HepG2 (cell line): ENCODE measurements around the gene BICRA. TPM values are rescaled to one million over a fixed set of nuclear protein-coding genes. Genes with fewer than 3 reads are reported as not detected.
A peak's percentile ranks its signal among the peaks of the same experiment; 100 is the strongest.

Experiments used
- ATAC-seq: fragments of 200-7000 bp; cut with Tn5 transposase; 3 replicates; pipeline ENCODE4 v1.9.1; 2020; ENCODE audit warnings: mild to moderate bottlenecking, moderate library complexity
- BruUV-seq: library from RNA; stranded (reverse); fragments of 400-500 nt; replicated peaks from 2 replicates; lab custom pipeline; 2021; lab: Mats Ljungman, UMichigan
- CTCF ChIA-PET: fragments of 300-600 bp; formaldehyde crosslinking; extraction: SDS; loops from one replicate; lab custom pipeline; 2021; ENCODE audit warnings: low total read pairs, inconsistent platforms, low intra/inter-chr PET ratio; lab: Yijun Ruan, JAX
- POLR2A ChIA-PET: fragments of 350-600 bp; sonication (Branson Sonifier 250); formaldehyde crosslinking; loops from one replicate; lab custom pipeline; 2020; ENCODE audit warnings: antibody characterized with exemption, inconsistent platforms; lab: Yijun Ruan, JAX
- DNase-seq: peaks from one replicate; pipeline ENCODE4 v3.0.0-alpha.2; 2015; ENCODE audit warnings: low spot score
- FAIRE-seq: peaks from 3 replicates; lab custom pipeline; 2011; peaks lifted over from hg19 to GRCh38; lab: Jason Lieb, UNC
- H2AFZ ChIP-seq: one replicate; pipeline ENCODE4 v1.6.1; 2011; ENCODE audit warnings: low read length, inconsistent platforms
- H3K27ac ChIP-seq: fragments of 300-600 bp; 3 replicates; pipeline ENCODE4 v1.8.0; 2011; ENCODE audit warnings: mixed run types, mild to moderate bottlenecking, mixed read lengths, low read length, inconsistent platforms; ENCODE audit not compliant: insufficient read depth; ENCODE audit errors: extremely low read length
- H3K27me3 ChIP-seq, 2 experiments: fragments of 200-600 bp in 1 of 2; 2 replicates in 1 of 2; 3 replicates in 1 of 2; pipeline versions ENCODE4 v1.6.0 to v1.8.0; 2011; ENCODE audit warnings: low read length in 2 of 2, mild to moderate bottlenecking in 2 of 2, moderate library complexity in 2 of 2, inconsistent platforms in 1 of 2; ENCODE audit not compliant: insufficient read depth in 2 of 2, control insufficient read depth in 1 of 2
- H3K36me3 ChIP-seq, 2 experiments: fragments of 200-600 bp in 1 of 2; replicated peaks in 1 of 2; 2 replicates in 1 of 2; 3 replicates in 1 of 2; pipeline versions ENCODE4 v1.5.1 to v1.8.0; 2011; ENCODE audit warnings: low read length in 2 of 2, inconsistent platforms in 1 of 2; ENCODE audit not compliant: insufficient read depth in 2 of 2, control insufficient read depth in 1 of 2
- H3K4me1 ChIP-seq: 2 replicates; pipeline ENCODE4 v1.5.1; 2012; ENCODE audit warnings: low read length, inconsistent platforms; ENCODE audit not compliant: insufficient read depth
- H3K4me2 ChIP-seq: 2 replicates; pipeline ENCODE4 v1.6.0; 2011; ENCODE audit warnings: low read depth, low read length, inconsistent platforms
- H3K4me3 ChIP-seq, 3 experiments: fragments of 200-600 bp in 1 of 3; sonication (generic), shearing (Covaris generic) in 1 of 3; replicated peaks in 1 of 3; 2 replicates each; pipeline ENCODE4 v1.5.1; 2011 to 2016; ENCODE audit warnings: low read length in 3 of 3, inconsistent platforms in 2 of 3, low read depth in 2 of 3, mild to moderate bottlenecking in 2 of 3, control low read depth in 1 of 3, mixed read lengths in 1 of 3; ENCODE audit not compliant: insufficient read depth in 1 of 3
- H3K79me2 ChIP-seq: one replicate; pipeline ENCODE4 v1.6.1; 2011; ENCODE audit warnings: low read length, inconsistent platforms; ENCODE audit not compliant: insufficient read depth
- H3K9ac ChIP-seq: 2 replicates; pipeline ENCODE4 v1.6.0; 2011; ENCODE audit warnings: mild to moderate bottlenecking, low read depth, low read length, inconsistent platforms; ENCODE audit not compliant: insufficient read depth
- H3K9me3 ChIP-seq: 2 replicates; pipeline ENCODE4 v1.5.1; 2012; ENCODE audit warnings: mild to moderate bottlenecking, low read length
- H4K20me1 ChIP-seq: 2 replicates; pipeline ENCODE4 v1.6.0; 2011; ENCODE audit warnings: inconsistent platforms, mild to moderate bottlenecking, low read length, moderate library complexity; ENCODE audit not compliant: insufficient read depth
- GATA4 ChIP-seq: sonication (generic); IDR thresholded peaks from 2 replicates; pipeline ENCODE4 v1.6.1; 2016; ENCODE audit warnings: antibody characterized with exemption, low read depth, borderline replicate concordance
- MATR3 ChIP-seq: sonication (generic); formaldehyde crosslinking; IDR thresholded peaks from 2 replicates; pipeline ENCODE4 v1.4.0; 2020; ENCODE audit warnings: missing genetic modification reagents
- PRMT3 ChIP-seq: sonication (generic); formaldehyde crosslinking; IDR thresholded peaks from 2 replicates; pipeline ENCODE4 v1.8.1; 2022; ENCODE audit warnings: low read depth, mild to moderate bottlenecking, moderate library complexity, missing genetic modification reagents, borderline replicate concordance
- SALL1 ChIP-seq: sonication (generic); formaldehyde crosslinking; IDR thresholded peaks from 2 replicates; pipeline ENCODE4 v1.8.0; 2022; ENCODE audit warnings: mild to moderate bottlenecking, missing genetic modification reagents
- SP4 ChIP-seq: sonication (generic); formaldehyde crosslinking; IDR thresholded peaks from 2 replicates; pipeline ENCODE4 v1.8.1; 2023; ENCODE audit warnings: mild to moderate bottlenecking, missing genetic modification reagents
- TEAD3 ChIP-seq: optimal IDR thresholded peaks from 2 replicates; pipeline ENCODE3; 2016; ENCODE audit warnings: borderline replicate concordance
- ZNF670 ChIP-seq: sonication (generic); formaldehyde crosslinking; IDR thresholded peaks from 2 replicates; pipeline ENCODE4 v1.8.0; 2022; ENCODE audit warnings: mild to moderate bottlenecking, missing genetic modification reagents, borderline replicate concordance
- ZNF724P ChIP-seq: sonication (generic); formaldehyde crosslinking; IDR thresholded peaks from 2 replicates; pipeline ENCODE4 v1.8.0; 2022; ENCODE audit warnings: missing genetic modification reagents, borderline replicate concordance
- ZSCAN21 ChIP-seq: sonication (generic); formaldehyde crosslinking; IDR thresholded peaks from 2 replicates; pipeline ENCODE4 v1.8.0; 2022; ENCODE audit warnings: mild to moderate bottlenecking, missing genetic modification reagents, moderate library complexity, borderline replicate concordance
- ZSCAN31 ChIP-seq: sonication (generic); formaldehyde crosslinking; IDR thresholded peaks from 2 replicates; pipeline ENCODE4 v1.5.0; 2020; ENCODE audit warnings: low read depth, mild to moderate bottlenecking, missing genetic modification reagents
- WGBS: methylation state at CpG from one replicate; pipeline ENCODE4 v1.1.6; 2017; ENCODE audit warnings: low lambda C conversion rate; 5-methylcytosine and 5-hydroxymethylcytosine counted together
- in situ Hi-C: cut with HindIII; loops from 2 replicates; pipeline ENCODE4 v1.10.0; 2017; ENCODE audit warnings: low pct_unique_long_range_greater_than_20kb; ENCODE audit not compliant: extremely low pct_ligation_motif_present
- intact Hi-C: fragments of 100-400 bp; cut with micrococcal nuclease; formaldehyde crosslinking; loops from one replicate; pipeline ENCODE4 v1.10.0; 2022; ENCODE audit not compliant: unreplicated experiment
- polyA plus RNA-seq, 8 experiments: library from polyadenylated mRNA; depleted of rRNA in 3 of 8; stranded (reverse) in 7 of 8; unstranded in 1 of 8; fragments of >200 nt; fragmentation: Illumina TruSeq in 4 of 8; extraction: Trizol in 4 of 8; gene quantifications; 2 replicates each; pipeline versions ENCODE4 v1.2.1 to v1.2.3, GENCODE V29; 2011 to 2016; ENCODE audit warnings: low read depth in 4 of 8, missing spikeins in 1 of 8, mixed read lengths in 1 of 8; ENCODE audit not compliant: insufficient read depth in 1 of 8
- total RNA-seq, 5 experiments: library from RNA; depleted of rRNA; stranded (reverse); fragments of >200 nt; fragmentation: Illumina TruSeq; extraction: Trizol; gene quantifications; 2 replicates each; pipeline ENCODE4 v1.2.3, GENCODE V29; 2016; ENCODE audit warnings: low read depth in 1 of 5
- TF ChIP-seq, protein P1 (sequence below): sonication (generic); formaldehyde crosslinking; IDR thresholded peaks from 2 replicates; pipeline ENCODE4 v1.9.0; 2022; ENCODE audit warnings: low read depth, missing genetic modification reagents
- TF ChIP-seq, protein P2 (sequence below): sonication (generic); formaldehyde crosslinking; IDR thresholded peaks from 2 replicates; pipeline ENCODE4 v1.5.0; 2020; ENCODE audit warnings: mild to moderate bottlenecking, missing genetic modification reagents
- TF ChIP-seq, protein P3 (sequence below): IDR thresholded peaks from 2 replicates; pipeline ENCODE4 v1.4.0; 2020; ENCODE audit warnings: mild to moderate bottlenecking, missing genetic modification reagents
- TF ChIP-seq, protein P4 (sequence below): sonication (generic); formaldehyde crosslinking; IDR thresholded peaks from 2 replicates; pipeline ENCODE4 v1.5.1; 2020; ENCODE audit warnings: mild to moderate bottlenecking, moderate library complexity, missing genetic modification reagents

BICRA gene
- total and polyA plus RNA-seq, 2 of the 13 experiments (the other 11 are each of a cell fraction or from before 2014, with no cell fraction given), result 0.55 to 0.71 TPM

DNA sequence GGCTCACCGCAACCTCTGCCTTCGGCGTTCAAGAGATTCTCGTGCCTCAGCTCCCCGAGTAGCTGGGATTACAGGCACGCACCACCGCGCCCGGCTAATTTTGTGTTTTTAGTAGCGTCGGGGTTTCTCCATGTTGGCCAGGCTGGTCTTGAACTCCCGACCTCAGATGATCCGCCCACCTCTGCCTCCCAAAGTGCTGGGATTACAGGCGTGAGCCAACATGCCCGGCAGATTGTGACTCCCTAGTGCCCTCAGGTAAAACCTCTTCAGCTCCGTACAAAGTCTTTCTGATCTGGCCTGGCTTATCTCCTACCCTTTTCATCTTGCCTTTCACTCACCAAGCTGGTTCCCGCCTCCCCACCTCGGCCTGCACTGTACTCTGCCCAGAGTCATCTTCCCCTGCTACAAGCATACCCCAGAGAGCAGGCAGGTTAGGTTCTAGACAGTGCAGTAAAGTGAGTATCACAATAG lies 15.0 kb downstream of the BICRA start:
- Histone ChIP-seq H3K36me3 (no peaks in the 10 kb centered on the region), H2AFZ (no peak overlapping the region), H3K27me3 (no peaks in the 10 kb centered on the region), H3K4me1 (peaks cover 57% of the 10 kb centered on the region), H4K20me1 (peaks cover 8% of the 10 kb centered on the region), H3K4me2 (peak overlapping the region; percentile 58), H3K4me3 (peak overlapping the region in 2 of 3 experiments; percentile 10 to 43; a peak in 2 of 6 replicates), H3K79me2 (peaks cover 21% of the 10 kb centered on the region), H3K9ac (peak overlapping the region; percentile 47), H3K9me3 (no peaks in the 10 kb centered on the region), H3K27ac (peak overlapping the region; percentile 76)
- intact Hi-C loops (no loop called here), in situ Hi-C loops (no loop called here)
- CTCF ChIA-PET, result no interaction called here
- ATAC-seq, result peak; percentile 93
- POLR2A ChIA-PET, result interaction anchor here (0.9 to 2.1 kb wide), 4 partner anchors 13 to 111 kb away, joined by 4 to 8 read pairs (median 4); no protein-coding TSS in a partner anchor
- DNase-seq, result peak; percentile 91
- 5% methylated on average over 18 of the region's 18 CpGs for WGBS
- FAIRE-seq, result peak; percentile 95
- no TSS peak for BruUV-seq
- TF ChIP-seq, protein P1, sequence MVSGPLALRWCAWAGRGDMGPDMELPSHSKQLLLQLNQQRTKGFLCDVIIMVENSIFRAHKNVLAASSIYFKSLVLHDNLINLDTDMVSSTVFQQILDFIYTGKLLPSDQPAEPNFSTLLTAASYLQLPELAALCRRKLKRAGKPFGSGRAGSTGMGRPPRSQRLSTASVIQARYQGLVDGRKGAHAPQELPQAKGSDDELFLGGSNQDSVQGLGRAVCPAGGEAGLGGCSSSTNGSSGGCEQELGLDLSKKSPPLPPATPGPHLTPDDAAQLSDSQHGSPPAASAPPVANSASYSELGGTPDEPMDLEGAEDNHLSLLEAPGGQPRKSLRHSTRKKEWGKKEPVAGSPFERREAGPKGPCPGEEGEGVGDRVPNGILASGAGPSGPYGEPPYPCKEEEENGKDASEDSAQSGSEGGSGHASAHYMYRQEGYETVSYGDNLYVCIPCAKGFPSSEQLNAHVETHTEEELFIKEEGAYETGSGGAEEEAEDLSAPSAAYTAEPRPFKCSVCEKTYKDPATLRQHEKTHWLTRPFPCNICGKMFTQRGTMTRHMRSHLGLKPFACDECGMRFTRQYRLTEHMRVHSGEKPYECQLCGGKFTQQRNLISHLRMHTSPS (CRISPR knock-in tag), result peak; percentile 46; the same call in 1 of the 2 replicates
- no peak for TF ChIP-seq ZSCAN21
- TF ChIP-seq GATA4, result peak; percentile 50; the same call in 1 of the 2 replicates
- peak; percentile 18 for TF ChIP-seq TEAD3 (CRISPR knock-in tag)
- no peak for TF ChIP-seq ZSCAN31
- TF ChIP-seq, protein P2, sequence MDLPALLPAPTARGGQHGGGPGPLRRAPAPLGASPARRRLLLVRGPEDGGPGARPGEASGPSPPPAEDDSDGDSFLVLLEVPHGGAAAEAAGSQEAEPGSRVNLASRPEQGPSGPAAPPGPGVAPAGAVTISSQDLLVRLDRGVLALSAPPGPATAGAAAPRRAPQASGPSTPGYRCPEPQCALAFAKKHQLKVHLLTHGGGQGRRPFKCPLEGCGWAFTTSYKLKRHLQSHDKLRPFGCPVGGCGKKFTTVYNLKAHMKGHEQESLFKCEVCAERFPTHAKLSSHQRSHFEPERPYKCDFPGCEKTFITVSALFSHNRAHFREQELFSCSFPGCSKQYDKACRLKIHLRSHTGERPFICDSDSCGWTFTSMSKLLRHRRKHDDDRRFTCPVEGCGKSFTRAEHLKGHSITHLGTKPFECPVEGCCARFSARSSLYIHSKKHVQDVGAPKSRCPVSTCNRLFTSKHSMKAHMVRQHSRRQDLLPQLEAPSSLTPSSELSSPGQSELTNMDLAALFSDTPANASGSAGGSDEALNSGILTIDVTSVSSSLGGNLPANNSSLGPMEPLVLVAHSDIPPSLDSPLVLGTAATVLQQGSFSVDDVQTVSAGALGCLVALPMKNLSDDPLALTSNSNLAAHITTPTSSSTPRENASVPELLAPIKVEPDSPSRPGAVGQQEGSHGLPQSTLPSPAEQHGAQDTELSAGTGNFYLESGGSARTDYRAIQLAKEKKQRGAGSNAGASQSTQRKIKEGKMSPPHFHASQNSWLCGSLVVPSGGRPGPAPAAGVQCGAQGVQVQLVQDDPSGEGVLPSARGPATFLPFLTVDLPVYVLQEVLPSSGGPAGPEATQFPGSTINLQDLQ (CRISPR knock-in tag), result peak; percentile 86; the same call in 1 of the 2 replicates
- TF ChIP-seq, protein P3, sequence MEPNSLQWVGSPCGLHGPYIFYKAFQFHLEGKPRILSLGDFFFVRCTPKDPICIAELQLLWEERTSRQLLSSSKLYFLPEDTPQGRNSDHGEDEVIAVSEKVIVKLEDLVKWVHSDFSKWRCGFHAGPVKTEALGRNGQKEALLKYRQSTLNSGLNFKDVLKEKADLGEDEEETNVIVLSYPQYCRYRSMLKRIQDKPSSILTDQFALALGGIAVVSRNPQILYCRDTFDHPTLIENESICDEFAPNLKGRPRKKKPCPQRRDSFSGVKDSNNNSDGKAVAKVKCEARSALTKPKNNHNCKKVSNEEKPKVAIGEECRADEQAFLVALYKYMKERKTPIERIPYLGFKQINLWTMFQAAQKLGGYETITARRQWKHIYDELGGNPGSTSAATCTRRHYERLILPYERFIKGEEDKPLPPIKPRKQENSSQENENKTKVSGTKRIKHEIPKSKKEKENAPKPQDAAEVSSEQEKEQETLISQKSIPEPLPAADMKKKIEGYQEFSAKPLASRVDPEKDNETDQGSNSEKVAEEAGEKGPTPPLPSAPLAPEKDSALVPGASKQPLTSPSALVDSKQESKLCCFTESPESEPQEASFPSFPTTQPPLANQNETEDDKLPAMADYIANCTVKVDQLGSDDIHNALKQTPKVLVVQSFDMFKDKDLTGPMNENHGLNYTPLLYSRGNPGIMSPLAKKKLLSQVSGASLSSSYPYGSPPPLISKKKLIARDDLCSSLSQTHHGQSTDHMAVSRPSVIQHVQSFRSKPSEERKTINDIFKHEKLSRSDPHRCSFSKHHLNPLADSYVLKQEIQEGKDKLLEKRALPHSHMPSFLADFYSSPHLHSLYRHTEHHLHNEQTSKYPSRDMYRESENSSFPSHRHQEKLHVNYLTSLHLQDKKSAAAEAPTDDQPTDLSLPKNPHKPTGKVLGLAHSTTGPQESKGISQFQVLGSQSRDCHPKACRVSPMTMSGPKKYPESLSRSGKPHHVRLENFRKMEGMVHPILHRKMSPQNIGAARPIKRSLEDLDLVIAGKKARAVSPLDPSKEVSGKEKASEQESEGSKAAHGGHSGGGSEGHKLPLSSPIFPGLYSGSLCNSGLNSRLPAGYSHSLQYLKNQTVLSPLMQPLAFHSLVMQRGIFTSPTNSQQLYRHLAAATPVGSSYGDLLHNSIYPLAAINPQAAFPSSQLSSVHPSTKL (CRISPR knock-in tag), result 0 out of 2 replicates have a peak, but pooled peaks have one; percentile 25
- TF ChIP-seq, protein P4, sequence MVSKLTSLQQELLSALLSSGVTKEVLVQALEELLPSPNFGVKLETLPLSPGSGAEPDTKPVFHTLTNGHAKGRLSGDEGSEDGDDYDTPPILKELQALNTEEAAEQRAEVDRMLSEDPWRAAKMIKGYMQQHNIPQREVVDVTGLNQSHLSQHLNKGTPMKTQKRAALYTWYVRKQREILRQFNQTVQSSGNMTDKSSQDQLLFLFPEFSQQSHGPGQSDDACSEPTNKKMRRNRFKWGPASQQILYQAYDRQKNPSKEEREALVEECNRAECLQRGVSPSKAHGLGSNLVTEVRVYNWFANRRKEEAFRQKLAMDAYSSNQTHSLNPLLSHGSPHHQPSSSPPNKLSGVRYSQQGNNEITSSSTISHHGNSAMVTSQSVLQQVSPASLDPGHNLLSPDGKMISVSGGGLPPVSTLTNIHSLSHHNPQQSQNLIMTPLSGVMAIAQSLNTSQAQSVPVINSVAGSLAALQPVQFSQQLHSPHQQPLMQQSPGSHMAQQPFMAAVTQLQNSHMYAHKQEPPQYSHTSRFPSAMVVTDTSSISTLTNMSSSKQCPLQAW (CRISPR knock-in tag), result peak; percentile 64; the same call in 1 of the 2 replicates
- TF ChIP-seq ZNF670 (CRISPR knock-in tag), result no peak
- TF ChIP-seq PRMT3, result no peak
- TF ChIP-seq SP4 (CRISPR knock-in tag), result 0 out of 2 replicates have a peak, but pooled peaks have one; percentile 5
- no peak for TF ChIP-seq ZNF724P (CRISPR knock-in tag)
- peak; percentile 51 for TF ChIP-seq SALL1 (CRISPR knock-in tag)
- TF ChIP-seq MATR3 (CRISPR knock-in tag), result no peak
